HG03025 (cell line): ENCODE results near the gene ARHGAP23.
"Not testable (repeated sequence)": the region's sequence is repeated elsewhere in the genome, so short reads cannot be mapped to it uniquely, and the experiment has no call there.

Experiments used
- ATAC-seq: cut with Tn5 transposase; IDR thresholded peaks from one replicate; pipeline ENCODE4 v1.9.1; 2021; ENCODE audit warnings: mild to moderate bottlenecking, moderate library complexity; ENCODE audit not compliant: unreplicated experiment, low FRiP score

Gene ARHGAP23

DNA sequence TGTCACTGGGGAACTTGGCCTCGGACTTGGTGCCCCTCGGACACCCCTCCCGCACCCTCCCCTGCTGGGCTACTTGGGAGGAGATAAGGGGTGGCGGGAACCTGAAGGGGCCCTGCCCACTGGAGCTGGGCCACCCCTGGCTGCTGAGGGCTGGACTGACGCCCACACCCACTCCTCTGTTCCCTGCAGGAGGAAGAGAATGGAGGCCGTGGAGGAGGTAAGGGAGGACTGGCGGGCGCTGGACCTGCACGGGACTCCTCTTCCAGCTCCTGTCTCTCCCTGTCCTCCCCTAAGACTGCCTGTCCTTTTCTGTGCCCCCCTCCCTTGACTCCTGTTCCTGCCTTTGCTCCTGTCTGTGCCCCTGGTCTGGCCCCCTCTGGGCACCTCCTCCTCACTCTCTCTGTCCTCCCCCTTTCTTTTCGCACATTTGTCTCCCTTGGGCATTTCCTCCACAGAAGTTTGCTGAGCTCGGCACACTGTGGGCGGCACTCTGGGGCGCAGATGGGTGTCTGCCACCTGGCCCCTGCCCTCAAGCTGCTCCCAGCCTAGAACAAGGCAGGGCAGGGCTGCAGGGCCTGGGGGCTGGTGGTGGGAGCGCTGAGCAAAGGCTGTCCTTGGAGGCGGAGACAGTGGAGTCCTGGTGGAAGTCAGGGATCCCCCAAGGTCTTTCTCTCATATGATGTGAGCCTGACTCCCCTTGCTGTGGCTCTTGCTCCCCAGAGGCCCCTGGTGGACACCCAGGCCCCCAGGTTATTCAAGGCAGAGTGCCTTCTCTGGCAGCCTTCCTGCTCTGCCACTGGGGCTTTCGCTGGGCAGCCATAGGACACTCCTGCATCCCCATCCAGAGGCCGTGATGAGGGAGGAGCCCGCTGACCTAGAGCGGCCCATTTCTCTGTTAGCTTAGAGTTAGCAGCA, 32.7 kb downstream of the ARHGAP23 start:
- ATAC-seq, result no peak

DNA sequence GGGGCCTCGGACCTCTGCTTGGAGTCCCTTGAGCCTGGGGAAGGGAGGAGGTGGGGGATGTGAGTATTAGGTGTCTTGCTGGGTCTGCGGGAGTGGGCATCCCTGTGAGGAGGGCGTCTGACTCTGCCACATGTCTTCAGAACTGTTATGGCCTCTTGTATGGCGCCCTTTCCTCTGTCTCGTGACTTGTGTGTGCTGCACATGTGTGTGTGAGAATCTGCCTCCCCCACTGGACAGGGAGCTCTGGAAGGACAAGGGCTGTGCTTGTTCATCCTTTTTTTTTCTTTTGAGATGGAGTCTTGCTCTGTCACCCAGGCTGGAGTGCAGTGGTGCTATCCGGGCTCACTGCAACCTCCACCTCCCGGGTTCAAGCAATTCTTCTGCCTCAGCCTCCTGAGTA, 33.4 kb downstream of the ARHGAP23 start:
- ATAC-seq, result no peak

DNA sequence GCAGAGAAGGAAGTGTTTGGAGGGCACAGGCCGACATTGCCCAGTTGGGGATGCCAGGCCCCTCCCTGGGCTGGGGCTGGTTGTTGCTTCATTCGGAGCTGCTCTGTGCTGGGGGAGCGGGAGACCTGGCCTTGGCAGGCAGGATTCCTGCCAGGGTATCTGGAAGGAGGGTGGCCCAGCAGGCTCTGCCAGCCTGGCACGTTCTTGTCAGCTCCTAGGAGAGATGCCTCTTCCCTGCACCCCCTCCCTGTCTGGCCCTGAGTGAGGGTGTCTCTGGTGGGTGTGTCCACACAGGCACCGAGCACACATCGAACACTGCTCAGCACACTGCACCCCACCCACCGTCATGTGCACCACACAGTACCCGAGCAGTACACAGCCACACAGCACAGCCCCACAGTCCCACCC, 35.2 kb downstream of the ARHGAP23 start:
- no peak for ATAC-seq

DNA sequence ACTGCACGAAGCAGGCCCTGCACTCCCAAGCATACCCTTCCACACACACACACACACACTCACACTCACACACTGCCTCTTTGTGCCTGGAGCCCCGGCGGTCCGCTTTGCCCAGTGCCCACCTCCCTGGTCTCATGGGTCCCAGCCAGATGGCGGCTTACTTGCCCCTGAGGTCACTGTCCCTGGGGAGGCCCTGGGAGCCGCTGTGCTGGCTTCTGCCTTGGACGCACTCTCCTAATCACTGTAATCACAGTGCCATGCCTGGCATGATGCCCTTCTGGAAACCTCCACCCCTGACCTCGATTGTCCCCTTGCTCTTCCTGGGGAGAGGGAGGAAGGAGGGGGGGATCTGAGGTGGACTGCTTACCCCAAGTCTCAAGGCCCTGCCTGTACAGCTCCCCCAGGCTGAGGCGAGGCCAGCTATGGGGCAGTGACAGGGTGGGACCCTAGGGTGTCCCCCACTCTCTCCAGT, 36.0 kb downstream of the ARHGAP23 start:
- ATAC-seq, result no peak

DNA sequence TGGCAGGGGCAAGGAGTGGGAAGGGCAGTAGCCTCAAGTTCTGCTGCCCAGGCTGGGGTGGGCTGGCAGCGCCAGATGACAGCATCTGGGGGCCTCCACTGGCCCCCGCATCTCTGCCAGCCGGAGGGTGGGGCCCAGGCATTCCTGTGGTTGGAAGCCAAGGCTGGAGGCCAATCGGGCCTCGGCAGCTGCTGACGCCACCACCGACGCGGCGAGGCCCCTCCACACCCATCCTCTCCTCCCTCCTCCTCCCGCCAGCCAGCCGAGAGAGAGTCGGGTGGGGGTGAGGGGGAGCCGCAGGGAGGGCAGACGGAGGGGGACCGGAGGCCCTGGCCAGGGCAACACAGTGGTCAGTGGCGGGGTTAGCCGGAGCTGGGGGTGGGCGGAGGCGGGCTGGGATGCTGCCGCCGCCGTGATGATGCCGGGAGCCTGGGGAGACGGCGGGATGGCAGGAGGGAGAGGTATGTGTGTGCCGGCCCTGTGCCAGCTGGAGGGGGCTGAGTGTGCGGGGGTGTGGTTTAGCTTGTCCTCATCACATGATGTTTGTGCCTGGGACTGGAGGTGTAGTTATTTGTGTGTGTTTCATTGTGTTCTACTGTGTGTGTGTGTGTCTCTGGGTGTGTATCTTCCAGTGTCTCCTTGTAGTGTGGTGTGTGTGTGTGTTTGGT, 36.6 kb downstream of the ARHGAP23 start:
- no peak for ATAC-seq

DNA sequence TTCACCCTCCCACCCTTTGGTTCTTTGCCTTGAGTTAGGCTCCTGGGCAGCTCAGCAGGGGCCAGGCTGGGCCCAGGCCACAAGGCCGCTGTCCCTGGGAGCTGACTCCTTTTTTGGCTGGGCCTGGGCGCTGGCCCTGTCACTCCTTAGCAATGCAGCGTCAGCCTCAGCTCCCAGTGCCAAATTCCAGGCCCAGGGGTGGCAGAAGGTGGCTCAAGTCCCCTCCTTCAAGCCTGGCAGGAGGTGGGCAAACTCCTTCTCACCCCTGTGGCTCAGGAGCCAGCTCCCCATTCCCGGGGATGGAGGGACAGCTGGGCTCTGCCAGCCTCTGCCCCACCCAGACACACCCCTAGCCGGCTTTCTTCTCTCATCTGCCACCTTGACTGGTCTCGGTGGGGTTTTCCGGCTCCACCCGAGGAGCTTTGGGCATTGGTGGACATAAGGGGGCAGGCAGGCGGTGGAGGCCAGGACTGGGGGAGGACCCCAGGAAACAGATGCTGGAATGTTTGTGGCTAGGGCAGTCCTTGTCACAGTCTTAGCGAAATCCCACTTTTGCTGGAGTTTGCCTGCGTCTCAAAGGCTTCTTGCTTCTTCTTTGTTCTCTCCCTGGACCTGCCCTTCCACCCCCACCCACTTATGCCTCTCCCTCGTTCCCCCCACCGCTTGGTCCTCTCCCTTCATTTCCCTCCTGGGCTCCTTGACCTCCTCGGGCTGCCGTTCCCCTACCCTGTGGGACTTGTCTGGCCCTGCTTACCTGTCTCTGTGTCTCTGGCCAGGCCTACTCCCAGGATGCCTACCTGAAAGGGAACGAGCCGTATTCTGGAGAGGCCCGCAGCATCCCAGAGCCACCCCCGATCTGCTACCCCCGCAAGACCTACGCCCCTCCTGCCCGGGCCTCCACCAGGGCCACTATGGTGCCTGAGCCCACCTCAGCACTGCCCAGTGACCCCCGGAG, 37.4 kb downstream of the ARHGAP23 start:
- no peak for ATAC-seq

DNA sequence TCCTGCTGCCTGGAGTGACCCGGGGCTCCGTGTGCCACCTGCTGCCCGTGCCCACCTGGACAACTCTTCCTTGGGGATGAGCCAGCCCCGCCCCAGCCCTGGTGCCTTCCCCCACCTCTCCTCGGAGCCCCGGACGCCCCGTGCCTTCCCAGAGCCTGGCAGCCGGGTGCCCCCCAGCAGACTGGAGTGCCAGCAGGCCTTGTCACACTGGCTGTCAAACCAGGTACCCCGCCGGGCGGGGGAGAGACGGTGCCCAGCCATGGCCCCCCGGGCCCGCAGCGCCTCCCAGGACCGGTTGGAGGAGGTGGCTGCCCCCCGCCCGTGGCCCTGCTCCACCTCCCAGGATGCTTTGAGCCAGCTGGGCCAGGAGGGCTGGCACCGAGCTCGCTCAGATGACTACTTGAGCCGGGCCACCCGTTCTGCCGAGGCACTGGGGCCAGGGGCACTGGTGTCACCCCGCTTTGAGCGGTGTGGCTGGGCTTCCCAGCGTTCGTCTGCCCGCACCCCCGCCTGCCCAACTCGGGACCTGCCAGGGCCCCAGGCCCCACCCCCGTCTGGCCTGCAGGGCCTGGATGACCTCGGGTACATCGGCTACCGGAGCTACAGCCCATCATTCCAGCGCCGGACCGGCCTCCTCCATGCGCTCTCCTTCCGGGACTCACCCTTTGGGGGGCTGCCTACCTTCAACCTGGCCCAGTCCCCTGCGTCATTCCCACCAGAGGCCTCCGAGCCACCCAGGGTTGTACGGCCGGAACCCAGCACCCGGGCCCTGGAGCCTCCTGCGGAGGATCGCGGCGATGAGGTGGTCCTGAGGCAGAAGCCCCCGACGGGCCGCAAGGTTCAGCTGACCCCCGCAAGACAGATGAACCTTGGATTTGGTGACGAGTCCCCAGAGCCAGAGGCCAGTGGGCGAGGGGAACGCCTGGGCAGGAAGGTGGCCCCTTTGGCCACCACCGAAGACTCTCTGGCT, 38.4 kb downstream of the ARHGAP23 start:
- no peak for ATAC-seq

DNA sequence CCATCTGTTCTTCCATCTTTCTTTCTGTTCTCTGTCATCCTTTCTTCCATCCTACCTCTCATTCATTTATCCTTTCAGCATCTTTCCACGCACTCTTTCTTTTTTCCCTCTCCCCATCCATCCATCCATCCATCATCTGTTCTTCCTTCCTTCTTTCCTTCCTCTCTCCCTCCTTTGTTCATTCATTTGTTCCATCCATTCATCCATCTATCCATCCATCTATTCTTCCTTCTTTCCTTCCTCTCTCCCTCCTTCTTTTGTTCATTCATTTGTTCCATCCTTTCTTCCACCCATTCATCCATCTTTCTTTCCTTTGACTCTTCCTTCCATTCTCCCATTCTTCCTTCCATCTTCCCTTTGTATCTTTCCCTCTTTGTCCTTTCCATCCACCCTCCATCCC, 39.2 kb downstream of the ARHGAP23 start:
- no peak for ATAC-seq

DNA sequence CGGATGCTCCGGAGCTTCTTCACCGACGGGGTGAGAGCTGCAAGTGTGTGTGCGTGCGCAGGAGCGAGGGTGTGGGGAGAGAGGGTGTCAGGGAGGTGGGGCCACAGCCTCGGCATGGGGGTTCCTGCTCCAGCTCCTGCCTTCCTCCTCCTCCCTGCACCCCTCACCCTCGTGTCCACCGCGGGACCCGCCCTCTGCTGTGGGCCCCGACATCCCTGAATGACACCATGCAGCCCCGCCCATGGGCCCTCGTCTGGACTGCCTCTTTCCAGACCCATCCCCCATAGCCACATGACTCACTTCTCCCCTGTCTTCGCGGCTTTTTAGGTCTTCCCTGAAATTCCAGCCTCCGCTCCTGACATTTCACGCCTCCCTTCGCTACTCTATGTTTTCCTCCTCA, 41.6 kb downstream of the ARHGAP23 start:
- ATAC-seq, result no peak

DNA sequence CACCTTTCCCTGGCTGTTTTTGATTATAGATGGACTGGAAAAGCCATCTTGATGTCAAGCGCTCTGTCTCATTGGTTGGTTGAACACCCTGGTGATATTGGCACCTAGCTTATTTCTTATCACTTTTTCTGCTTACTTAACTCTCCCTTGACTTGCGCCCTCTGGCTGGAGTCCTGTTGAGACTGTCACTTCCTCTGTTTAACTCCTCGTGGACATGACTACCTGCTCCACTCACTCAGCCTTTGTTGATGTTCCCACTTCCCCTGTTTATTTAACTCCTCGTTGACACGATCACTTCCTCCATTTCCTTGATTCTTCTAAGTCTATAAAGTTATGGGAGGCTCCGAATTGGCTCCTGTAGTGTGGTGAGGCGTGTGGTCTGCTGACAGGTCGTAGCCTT, 43.0 kb downstream of the ARHGAP23 start:
- not testable (repeated sequence) for ATAC-seq

DNA sequence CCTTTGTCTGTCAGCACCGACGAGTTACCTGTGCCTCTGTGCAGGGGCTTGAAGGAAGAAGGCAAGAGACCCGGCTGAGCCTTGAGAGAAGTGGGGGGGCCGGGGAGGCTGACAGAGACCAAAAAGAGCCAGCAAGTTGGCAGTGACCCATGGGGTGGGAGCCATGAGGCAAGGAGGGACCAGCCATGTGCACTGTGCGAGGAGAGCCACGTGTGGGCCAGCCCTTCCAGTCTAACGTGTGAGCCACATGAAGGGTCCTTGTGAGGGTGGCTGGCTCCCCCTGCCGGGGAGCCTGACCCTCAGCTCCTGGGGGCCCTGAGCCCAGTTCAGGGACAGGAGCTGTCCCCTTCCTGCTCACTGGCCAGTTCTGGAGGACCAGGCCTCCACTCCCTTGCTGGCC, 46.4 kb downstream of the ARHGAP23 start:
- ATAC-seq, result not testable (repeated sequence)

DNA sequence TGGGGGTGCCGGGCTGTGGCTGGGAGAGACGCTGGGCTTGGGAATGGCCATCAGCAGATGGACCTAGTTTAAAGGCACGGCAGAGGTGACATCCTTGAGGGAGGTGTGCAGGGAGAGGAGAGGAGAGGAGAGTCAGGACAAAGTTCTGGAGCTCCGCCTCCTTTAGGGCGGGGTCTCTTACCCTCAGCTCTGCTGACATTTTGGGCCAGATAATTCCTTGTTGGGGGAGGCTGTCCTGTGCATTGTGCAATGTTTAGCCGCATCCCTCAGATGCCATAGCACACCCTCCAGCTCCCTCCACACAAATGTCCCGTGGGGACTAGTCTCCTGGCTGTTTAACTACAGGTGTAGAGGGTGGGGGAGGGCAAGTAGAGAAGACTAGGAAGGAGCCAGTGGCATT, 48.3 kb downstream of the ARHGAP23 start:
- ATAC-seq, result no peak

DNA sequence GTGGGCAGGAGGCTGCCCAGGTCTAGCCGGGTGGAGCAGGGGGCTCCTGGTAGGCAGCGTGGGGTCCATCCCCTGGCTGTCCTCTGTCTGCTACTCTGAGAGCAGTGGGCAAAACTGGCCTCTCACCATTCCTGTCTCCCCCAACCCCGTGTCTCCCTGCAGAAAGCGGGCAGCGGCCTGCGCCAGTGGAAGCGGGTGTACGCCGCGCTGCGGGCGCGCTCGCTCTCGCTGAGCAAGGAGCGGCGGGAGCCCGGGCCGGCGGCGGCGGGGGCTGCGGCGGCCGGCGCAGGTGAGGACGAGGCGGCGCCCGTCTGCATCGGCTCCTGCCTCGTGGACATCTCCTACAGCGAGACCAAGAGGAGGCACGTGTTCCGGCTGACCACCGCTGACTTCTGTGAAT, 49.2 kb downstream of the ARHGAP23 start:
- not testable (repeated sequence) for ATAC-seq

DNA sequence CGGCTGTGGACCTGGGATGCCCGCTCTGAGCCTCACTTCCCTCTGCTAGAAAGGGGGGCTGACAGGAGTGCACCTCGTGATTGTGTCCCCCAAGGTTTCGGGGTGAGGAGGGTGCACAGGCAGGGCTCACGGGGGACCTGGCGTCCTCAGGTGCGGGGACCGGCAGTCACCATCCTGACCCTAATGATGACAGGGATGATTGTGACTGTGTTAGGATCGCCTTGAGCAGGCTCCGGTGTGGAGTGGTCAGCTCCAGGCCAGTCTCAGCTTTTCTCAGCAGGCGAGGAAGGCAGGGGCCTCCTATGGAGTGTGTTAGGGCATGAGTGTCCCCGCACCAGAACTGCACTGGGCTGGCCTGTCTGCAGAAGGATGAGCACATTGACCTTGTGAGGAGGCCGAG, 49.7 kb downstream of the ARHGAP23 start:
- ATAC-seq, result not testable (repeated sequence)

DNA sequence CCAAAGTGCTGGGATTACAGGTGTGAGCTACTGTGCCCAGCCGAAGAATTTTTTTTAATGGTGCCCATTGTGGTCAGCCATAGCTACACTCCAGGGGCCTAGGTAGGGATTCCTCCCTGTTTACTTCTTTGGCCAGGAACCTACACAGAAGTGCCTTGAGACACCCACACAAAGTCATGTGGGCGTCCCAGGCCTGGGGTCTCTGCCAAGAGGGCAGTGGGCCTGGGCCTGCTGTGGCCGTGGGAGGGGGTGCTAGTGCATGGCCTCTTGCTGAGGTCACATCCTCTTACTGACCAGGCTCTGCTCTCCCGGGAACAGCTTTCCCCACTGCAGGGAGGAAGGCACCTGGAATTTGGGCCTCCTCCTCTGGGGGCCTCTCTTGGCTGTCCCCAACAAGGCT, 50.4 kb downstream of the ARHGAP23 start:
- not testable (repeated sequence) for ATAC-seq

DNA sequence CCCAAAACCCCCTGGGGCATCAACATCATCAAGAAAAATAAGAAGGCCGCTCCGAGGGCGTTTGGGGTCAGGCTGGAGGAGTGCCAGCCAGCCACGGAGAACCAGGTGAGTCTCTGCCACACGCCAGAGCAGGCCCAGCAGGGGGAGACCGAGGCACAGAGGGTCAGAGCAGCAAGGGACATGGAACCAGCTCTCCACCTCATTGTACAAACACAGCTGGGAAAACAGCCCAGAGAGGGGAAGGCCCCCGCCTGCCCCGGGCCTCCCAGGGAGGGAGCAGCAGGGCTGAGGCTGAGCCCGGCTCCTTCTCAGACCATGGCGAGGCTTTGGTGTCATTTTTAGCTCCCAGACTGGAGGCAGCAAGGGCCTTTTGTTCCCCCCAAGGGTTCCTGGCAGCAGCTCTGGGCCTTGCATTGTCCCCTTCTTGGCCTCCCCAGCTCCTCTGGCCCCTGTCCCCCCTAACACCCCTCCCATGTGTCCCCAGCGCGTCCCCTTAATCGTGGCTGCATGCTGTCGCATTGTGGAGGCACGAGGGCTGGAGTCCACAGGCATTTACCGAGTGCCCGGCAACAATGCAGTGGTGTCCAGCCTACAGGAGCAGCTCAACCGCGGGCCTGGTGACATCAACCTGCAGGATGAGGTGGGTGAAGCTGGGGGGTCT, 53.9 kb downstream of the ARHGAP23 start:
- ATAC-seq, result not testable (repeated sequence)

DNA sequence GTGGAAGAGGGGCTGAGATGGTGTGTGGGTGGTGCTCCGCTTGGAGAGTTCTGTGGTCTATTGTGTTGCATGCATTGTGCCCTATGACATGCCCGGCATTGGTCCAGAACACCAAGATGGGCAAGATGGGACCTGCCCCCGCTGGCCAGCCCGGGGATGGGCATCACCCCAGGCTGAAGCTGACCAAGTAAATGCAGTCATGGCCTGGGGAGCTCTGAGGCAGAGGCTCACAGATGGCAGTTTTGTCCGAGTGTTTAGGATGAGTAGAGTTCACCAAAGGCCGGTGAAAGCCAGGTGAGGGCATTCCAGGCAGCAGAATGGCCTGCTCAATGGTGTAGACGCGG, 54.4 kb downstream of the ARHGAP23 start:
- ATAC-seq, result not testable (repeated sequence)

DNA sequence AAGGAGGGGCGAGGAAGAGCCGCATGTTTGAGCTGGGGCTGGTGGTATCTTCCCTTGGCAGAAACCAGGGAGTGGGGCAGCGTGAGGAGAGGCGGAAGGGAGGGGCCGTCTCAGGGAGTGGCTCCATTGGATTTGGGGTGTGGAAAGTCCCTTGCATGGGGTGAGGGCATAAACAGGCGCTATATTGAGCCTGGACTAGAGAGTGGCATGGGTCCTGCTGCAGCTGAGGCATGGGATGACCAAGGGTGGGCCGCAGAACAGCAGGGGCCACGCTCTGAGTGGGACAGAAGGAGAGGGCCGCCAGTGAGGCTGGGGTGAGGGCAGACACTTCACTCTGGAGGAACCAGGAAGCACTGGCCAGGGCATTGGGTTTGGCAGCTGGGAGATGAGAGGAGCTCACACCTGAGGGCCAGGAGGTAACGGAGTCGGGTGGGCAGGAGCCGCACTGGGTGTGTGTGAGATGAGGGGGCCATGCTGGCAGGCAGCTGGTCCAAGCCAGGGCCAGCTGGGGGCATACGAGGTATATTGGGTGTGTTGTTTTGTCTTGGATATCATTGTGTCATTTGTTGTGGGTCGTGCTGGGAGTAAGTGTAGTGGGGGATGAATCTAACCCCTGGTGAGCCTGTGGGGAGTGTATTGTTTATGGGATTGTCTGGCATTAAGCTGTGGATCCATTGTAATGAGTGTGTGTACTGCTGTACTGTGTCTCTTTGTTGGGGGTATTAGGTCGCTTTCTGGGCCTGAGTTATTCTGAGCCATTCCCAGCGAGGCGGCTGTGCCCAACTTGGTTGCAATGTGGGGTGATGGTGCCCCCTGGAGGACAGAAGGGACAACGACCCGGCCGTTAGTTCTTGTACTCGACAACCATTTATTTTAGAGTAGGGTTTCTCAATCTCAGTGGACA, 56.2 kb downstream of the ARHGAP23 start:
- not testable (repeated sequence) for ATAC-seq
